ENCODE results near the gene MAN1C1. TPM values are rescaled to one million over a fixed set of nuclear protein-coding genes. Genes with fewer than 3 reads are reported as not detected.

MAN1C1 gene
- total RNA-seq, 1 donor from 2014 or later = 6.8 TPM

DNA sequence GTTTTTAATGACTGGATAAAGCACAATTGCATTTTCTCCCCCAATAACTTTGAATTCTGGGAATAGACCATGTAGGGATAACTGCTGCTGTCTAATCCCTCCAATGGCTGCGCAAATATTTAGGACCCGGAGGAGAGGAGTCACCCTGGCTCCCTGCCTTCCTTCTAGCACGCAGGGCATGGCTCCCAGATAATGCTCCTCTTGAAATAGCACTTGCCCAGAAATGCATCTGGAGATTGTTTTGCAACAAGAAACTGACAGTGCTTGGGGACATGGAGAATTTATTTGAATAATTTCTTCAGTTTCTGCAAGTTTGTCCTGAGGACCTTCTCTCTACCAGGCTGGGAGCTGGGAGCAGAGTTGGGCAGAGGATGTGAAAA lies 83.5 kb downstream of the MAN1C1 start:
- no peaks in the 10 kb centered on the region for H3K27me3 ChIP-seq
- DNase-seq (ENCODE audit: low spot score) = no peak
- no peak overlapping the region for H3K9ac ChIP-seq
- no peak for TF ChIP-seq EZH2phosphoT487 (IDR thresholded peaks at IDR 0.05)
- no peak for TF ChIP-seq EZH2 (IDR thresholded peaks at IDR 0.05)
- TF ChIP-seq, protein P1, sequence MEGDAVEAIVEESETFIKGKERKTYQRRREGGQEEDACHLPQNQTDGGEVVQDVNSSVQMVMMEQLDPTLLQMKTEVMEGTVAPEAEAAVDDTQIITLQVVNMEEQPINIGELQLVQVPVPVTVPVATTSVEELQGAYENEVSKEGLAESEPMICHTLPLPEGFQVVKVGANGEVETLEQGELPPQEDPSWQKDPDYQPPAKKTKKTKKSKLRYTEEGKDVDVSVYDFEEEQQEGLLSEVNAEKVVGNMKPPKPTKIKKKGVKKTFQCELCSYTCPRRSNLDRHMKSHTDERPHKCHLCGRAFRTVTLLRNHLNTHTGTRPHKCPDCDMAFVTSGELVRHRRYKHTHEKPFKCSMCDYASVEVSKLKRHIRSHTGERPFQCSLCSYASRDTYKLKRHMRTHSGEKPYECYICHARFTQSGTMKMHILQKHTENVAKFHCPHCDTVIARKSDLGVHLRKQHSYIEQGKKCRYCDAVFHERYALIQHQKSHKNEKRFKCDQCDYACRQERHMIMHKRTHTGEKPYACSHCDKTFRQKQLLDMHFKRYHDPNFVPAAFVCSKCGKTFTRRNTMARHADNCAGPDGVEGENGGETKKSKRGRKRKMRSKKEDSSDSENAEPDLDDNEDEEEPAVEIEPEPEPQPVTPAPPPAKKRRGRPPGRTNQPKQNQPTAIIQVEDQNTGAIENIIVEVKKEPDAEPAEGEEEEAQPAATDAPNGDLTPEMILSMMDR (IDR thresholded peaks at IDR 0.05) = no peak
- no peaks in the 10 kb centered on the region for H3K36me3 ChIP-seq
- no peak overlapping the region for H3K4me3 ChIP-seq
- Mint-ChIP-seq H3K27me3 (ENCODE audit: insufficient read depth, low read depth) (peaks cover 3% of the 10 kb centered on the region), H3K9me3 (no peaks in the 10 kb centered on the region), H3K4me3 (peak overlapping the region; percentile 44), H3K36me3 (no peaks in the 10 kb centered on the region), H3K27ac (peak overlapping the region; percentile 76), H3K4me1 (peaks cover 74% of the 10 kb centered on the region)
- H2AFZ ChIP-seq (replicated peaks) = no peak overlapping the region
- no peaks in the 10 kb centered on the region for H3K79me2 ChIP-seq (ENCODE audit: low read depth)
- H4K20me1 ChIP-seq (ENCODE audit: low read depth) = no peaks in the 10 kb centered on the region
- peak overlapping the region; percentile 51 for H3K4me2 ChIP-seq
- H3K9me3 ChIP-seq (ENCODE audit: low read depth) = no peaks in the 10 kb centered on the region
- H3F3A ChIP-seq (ENCODE audit: low read depth) = peaks cover 32% of the 10 kb centered on the region
- peaks cover 70% of the 10 kb centered on the region for H3K4me1 ChIP-seq
- H3K27ac ChIP-seq = peak overlapping the region; percentile 7

DNA sequence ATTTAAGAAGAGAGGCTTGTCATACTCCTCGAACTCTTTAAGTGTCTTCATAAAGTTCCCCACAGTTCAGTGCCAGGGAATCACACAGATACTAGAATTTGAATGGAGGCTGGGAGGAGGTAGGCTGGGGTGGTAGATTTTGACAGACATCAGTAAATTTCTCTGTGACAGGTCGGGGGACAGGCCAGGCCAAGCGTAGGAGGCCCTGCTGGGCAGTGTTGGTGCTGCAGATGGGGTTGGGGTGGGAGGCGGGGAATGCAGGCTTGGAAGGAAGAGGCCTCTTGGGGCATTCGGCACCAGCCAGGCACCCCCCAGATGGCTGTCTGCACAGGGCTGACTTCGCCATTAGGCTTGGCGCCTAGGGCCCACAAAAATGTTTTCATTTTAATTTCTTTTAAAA lies 84.0 kb downstream of the MAN1C1 start:
- no peak overlapping the region for H3K9ac ChIP-seq
- H3K4me1 Mint-ChIP-seq = peaks cover 74% of the 10 kb centered on the region
- H4K20me1 ChIP-seq (ENCODE audit: low read depth) = no peaks in the 10 kb centered on the region
- no peak overlapping the region for H2AFZ ChIP-seq (replicated peaks)
- H3K4me2 ChIP-seq = peak overlapping the region; percentile 51
- no peaks in the 10 kb centered on the region for H3K9me3 ChIP-seq (ENCODE audit: low read depth)
- H3K4me3 Mint-ChIP-seq = peak overlapping the region; percentile 44
- H3K27me3 ChIP-seq = no peaks in the 10 kb centered on the region
- peak; percentile 51 for DNase-seq (ENCODE audit: low spot score)
- peak overlapping the region; percentile 7 for H3K27ac ChIP-seq
- peaks cover 29% of the 10 kb centered on the region for H3F3A ChIP-seq (ENCODE audit: low read depth)
- TF ChIP-seq, protein P1 (IDR thresholded peaks at IDR 0.05) = peak; percentile 32
- no peak for TF ChIP-seq EZH2 (IDR thresholded peaks at IDR 0.05)
- no peak for TF ChIP-seq EZH2phosphoT487 (IDR thresholded peaks at IDR 0.05)
- no peaks in the 10 kb centered on the region for H3K9me3 Mint-ChIP-seq
- no peaks in the 10 kb centered on the region for H3K36me3 ChIP-seq
- peaks cover 6% of the 10 kb centered on the region for H3K27me3 Mint-ChIP-seq (ENCODE audit: insufficient read depth, low read depth)
- no peaks in the 10 kb centered on the region for H3K36me3 Mint-ChIP-seq
- no peaks in the 10 kb centered on the region for H3K79me2 ChIP-seq (ENCODE audit: low read depth)
- peak overlapping the region; percentile 76 for H3K27ac Mint-ChIP-seq
- H3K4me1 ChIP-seq = peaks cover 65% of the 10 kb centered on the region
- H3K4me3 ChIP-seq = no peak overlapping the region

DNA sequence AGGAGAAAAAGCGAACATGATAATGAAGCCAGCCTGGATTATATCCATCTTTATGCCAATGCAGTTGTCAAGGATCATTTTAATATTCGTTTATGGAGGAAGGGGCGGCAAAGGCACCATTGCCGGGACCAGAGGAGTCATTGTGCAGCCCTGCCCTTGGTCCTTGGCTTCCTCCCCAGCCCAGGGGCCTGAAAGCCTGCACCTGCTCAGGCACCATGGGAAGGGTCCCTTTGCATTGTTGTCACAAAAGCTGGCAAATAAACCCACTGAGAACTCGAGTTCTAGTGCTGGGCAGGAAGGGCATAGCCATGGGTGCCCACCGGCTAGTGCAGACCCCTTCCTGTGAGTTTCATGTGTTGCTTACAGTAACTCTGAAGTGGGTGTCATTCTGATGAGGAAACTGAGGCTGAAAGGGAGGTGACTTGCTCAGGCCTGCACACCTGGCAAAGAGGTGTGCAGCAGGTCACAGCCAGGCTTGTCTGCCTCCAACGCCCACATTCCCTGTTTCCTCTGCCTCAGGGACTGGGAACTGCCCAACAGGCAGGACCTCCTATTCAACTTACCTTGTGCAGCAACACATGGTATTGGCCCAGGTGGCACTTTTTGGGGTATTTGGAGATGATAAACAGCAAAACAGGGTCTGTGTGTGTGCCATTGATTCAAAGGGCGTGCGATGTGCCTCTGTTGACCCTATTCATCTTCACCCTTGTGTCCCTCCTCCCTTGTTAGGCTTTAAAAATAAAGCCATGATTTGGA lies 84.6 kb downstream of the MAN1C1 start:
- H3K4me1 Mint-ChIP-seq = peaks cover 72% of the 10 kb centered on the region
- no peak overlapping the region for H2AFZ ChIP-seq (replicated peaks)
- H3K4me2 ChIP-seq = no peak overlapping the region
- H3K4me1 ChIP-seq = peaks cover 61% of the 10 kb centered on the region
- H3K27ac ChIP-seq = no peak overlapping the region
- H3K4me3 Mint-ChIP-seq = no peak overlapping the region
- no peak overlapping the region for H3K4me3 ChIP-seq
- H3K9me3 Mint-ChIP-seq = no peaks in the 10 kb centered on the region
- no peaks in the 10 kb centered on the region for H3K79me2 ChIP-seq (ENCODE audit: low read depth)
- H3F3A ChIP-seq (ENCODE audit: low read depth) = peaks cover 31% of the 10 kb centered on the region
- no peaks in the 10 kb centered on the region for H3K36me3 Mint-ChIP-seq
- no peaks in the 10 kb centered on the region for H4K20me1 ChIP-seq (ENCODE audit: low read depth)
- no peaks in the 10 kb centered on the region for H3K27me3 ChIP-seq
- H3K27me3 Mint-ChIP-seq (ENCODE audit: insufficient read depth, low read depth) = peaks cover 7% of the 10 kb centered on the region
- H3K9me3 ChIP-seq (ENCODE audit: low read depth) = no peaks in the 10 kb centered on the region
- no peak for DNase-seq (ENCODE audit: low spot score)
- peak overlapping the region; percentile 76 for H3K27ac Mint-ChIP-seq
- no peak overlapping the region for H3K9ac ChIP-seq
- no peaks in the 10 kb centered on the region for H3K36me3 ChIP-seq
- TF ChIP-seq EZH2phosphoT487 (IDR thresholded peaks at IDR 0.05) (no peak), EZH2 (IDR thresholded peaks at IDR 0.05) (no peak)
- TF ChIP-seq, protein P1 (IDR thresholded peaks at IDR 0.05) = no peak

All from neural progenitor cell (in vitro differentiated cells).